HPDE6-E6E7 (cell line): ENCODE data around the gene PLA2G4E.

Experiments
- DNase-seq: peaks from one replicate; pipeline ENCODE4 v3.0.0; 2011; ENCODE audit warnings: missing footprints; ENCODE audit errors: extremely low spot score

The PLA2G4E gene

DNA sequence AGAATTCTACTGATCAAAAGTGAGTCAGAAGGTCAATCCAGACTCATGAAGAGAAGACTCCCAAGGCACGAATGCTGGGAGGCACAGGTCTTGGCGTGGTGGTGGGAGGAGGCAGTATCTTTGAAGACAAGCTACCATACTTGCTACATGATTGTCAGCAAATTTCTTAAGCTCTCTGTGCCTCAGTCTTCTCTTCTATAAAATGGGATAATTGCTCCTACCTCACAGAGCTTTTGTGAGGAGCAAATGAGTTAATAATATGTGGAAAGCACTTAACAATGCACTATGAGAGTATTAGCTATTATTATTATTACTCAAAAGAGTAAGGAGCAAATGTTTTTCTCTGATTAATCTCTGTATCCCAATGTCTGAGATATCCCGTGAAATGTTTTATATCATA lies 84.7 kb downstream of the PLA2G4E start:
- no peak for DNase-seq

DNA sequence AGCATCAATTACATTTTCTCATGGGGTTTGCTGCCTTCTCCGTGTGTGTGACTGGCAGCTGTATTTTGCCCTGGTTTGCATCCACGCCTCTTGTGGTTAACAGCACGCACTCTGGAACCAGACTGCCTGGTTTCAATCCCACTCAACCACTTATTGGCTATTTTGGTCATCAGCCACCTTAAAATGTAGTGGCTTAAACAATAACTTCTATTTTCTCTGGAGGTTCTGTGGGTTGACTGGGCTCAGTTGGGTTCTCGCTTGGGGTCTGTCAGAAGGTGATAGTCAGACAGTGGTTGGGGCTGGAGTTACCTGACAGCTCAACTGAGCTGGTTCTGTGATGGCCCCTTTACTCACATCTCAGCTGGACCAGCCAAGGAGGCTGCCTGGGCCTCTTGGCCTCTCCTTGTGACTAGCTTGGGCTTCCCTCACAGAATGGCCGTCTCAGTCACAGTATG lies 85.2 kb downstream of the PLA2G4E start:
- no peak for DNase-seq

GRCh38 chr15:41934843-41935242 lies 86.0 kb downstream of the PLA2G4E start:
- peak; percentile 81 for DNase-seq

GRCh38 chr15:41933771-41934170 lies 87.1 kb downstream of the PLA2G4E start:
- peak; percentile 55 for DNase-seq

- DNase-seq: no peak
Measured at GRCh38 chr15:41933326-41933725, 87.5 kb downstream of the PLA2G4E start.

- no peak for DNase-seq
Measured at GRCh38 chr15:41932511-41933289, 88.1 kb downstream of the PLA2G4E start.

- DNase-seq: no peak
Measured at GRCh38 chr15:41932101-41932500, 88.7 kb downstream of the PLA2G4E start.
